GM20000 (cell line): ENCODE results near the gene FAM200B.

ENCODE experiments used
- DNase-seq: peaks from one replicate; pipeline ENCODE4 v3.0.0; 2012; ENCODE audit warnings: low spot score
- CTCF ChIP-seq: IDR thresholded peaks from 2 replicates; pipeline ENCODE4 v1.5.1; 2012; ENCODE audit warnings: mild to moderate bottlenecking, control low read depth; ENCODE audit errors: extremely low read depth, missing control alignments

Gene FAM200B

DNA sequence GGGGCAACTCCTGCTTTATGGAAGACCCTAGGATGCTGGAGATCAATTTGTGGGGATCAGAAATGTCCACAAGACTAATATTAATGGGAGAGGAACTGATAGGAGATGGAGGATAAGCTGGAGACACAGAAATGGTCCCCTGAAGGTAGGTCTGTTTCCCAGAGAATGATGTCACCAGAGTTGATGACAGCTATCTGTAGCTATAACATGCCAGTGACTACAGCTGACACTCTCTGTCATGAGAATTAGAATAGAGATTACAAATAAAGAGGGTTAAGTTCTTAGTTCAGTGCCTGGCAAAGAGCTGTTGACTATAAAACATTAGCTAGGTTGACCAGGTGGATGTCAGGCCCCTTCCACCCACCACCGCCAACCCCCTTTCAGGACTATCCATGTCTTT is 30.6 kb downstream of the FAM200B start:
- DNase-seq, result no peak
- TF ChIP-seq CTCF, result no peak

GRCh38 chr4:15714141-15714540 is 32.5 kb downstream of the FAM200B start:
- DNase-seq, result no peak
- TF ChIP-seq CTCF, result no peak

DNA sequence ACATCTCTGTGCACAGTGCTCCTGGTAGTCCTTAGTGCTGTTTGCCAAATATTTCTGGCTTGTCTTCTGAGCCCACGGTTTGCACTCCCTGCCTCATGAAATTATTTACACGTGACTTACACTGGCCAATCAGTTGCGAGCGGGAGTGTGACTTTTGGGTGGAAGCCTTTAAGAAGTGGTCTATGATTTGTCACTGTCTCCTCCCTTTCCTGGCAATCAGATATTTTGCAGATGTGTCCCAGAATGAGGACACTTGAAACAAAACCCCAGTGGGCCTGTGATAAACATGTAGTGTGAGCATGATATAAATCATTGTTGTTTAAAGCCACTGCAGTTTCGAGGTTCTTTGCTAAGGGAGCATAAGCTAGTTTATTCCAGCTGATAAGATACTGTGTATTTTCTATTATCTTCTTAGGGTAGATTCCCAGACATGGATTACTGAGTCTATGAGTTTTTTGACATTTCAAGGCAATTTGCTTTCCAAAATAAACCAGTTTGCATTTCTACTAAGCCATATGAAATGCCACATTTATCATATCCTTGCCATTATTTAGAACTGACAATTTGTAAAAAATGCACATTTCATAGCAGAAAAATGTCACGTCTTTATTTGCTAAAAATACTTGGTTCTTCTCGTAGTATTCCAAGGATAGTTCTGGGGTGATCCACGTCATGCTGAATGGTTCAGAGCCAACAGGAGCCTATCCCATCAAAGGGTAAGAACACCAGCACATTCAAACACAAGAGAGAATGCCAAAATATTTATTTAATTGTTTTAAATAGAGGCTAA is 33.2 kb downstream of the FAM200B start:
- DNase-seq, result no peak
- TF ChIP-seq CTCF, result no peak

DNA sequence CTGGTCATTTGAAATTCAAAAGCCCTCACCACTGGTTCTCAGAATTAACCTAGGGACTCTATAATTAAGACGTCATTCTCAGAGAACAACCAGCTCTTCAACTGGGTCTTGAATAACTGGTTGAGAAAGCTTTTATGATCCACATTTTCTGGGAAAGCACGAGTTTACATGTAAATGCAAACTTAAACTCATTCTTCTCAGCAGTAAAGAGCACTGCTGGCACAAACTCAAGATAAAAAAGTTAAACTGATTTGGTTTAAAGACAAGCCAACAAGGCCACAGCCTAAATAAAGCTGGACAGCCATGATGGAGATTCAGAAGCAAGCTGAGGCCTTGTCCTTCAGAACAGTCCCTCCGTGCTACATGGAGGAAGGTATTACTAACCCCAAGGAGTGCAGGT is 34.5 kb downstream of the FAM200B start:
- TF ChIP-seq CTCF, result no peak
- DNase-seq, result no peak

- TF ChIP-seq CTCF, result no peak
- no peak for DNase-seq
Observed at GRCh38 chr4:15717086-15717485, 35.5 kb downstream of the FAM200B start.

- TF ChIP-seq CTCF, result no peak
- DNase-seq, result no peak
Observed at GRCh38 chr4:15717657-15718416, 36.2 kb downstream of the FAM200B start.

DNA sequence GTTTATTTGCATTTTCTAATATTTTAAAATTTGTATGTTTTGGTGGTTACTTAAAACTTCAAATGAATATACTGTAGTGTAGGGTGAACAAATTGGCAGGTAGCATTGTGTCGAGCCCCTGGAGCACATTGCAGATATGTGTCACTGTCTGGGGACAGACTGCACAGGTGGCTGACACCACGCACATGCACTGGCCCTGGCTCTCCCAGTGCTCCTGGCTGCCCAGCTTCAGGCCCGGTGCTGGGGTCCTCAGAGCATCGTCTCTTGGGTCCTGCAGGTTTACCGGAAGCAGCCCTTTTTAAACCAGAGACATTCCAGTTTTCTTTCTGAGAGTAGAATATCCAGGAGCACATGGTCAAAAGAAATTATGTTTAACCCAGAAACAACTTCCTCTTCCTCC is 36.8 kb downstream of the FAM200B start:
- no peak for TF ChIP-seq CTCF

More for the DNA sequence above, 36.8 kb downstream of the FAM200B start:
- DNase-seq, result no peak
